GM19438 (cell line): ENCODE results near the gene TPGS1.

Source experiments
- ATAC-seq: cut with Tn5 transposase; IDR thresholded peaks from one replicate; pipeline ENCODE4 v1.9.1; 2021; ENCODE audit warnings: low read depth; ENCODE audit not compliant: unreplicated experiment

The TPGS1 gene

GRCh38 chr19:536881-537404, 29.6 kb downstream of the TPGS1 start:
- ATAC-seq, result no peak

GRCh38 chr19:538641-539428, 31.5 kb downstream of the TPGS1 start:
- no peak for ATAC-seq

GRCh38 chr19:539429-540030, 32.2 kb downstream of the TPGS1 start:
- ATAC-seq, result no peak

DNA sequence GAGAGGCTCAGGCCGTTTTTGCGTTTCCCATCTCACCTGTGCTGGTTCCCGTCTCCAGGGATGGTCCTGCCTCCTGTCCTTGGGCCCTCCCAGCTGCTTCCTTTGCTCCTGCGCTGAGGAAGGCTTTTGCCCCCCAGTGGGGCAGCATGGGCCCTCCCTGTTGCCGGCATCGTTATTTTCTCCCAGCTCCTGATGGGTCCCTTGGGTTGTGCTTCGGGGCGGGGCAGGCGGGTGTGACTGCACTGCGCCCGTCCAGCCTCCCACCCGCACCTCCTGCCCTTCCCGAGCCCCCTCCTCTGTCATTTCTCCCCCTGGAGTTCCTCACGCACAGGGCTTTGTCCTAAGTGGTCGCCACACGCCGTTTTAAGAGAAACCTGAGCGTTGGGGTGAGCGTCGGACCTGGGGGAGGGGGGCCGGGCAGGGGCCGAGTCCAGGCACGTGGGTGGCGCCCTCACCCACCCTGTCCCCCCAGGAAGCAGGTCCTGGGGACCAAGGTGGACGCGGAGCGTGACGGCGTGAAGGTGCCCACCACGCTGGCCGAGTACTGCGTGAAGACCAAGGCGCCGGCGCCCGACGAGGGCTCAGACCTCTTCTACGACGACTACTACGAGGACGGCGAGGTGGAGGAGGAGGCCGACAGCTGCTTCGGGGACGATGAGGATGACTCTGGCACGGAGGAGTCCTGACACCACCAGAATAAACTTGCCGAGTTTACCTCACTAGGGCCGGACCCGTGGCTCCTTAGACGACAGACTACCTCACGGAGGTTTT, 33.8 kb downstream of the TPGS1 start:
- ATAC-seq, result no peak

DNA sequence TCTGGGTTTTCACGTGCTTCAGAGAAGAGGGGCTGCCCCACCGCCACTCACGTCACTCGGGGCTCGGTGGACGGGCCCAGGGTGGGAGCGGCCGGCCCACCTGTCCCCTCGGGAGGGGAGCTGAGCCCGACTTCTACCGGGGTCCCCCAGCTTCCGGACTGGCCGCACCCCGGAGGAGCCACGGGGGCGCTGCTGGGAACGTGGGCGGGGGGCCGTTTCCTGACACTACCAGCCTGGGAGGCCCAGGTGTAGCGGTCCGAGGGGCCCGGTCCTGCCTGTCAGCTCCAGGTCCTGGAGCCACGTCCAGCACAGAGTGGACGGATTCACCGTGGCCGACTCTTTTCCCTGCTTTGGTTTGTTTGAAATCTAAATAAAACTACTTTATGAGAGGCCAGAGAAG, 34.4 kb downstream of the TPGS1 start:
- no peak for ATAC-seq

DNA sequence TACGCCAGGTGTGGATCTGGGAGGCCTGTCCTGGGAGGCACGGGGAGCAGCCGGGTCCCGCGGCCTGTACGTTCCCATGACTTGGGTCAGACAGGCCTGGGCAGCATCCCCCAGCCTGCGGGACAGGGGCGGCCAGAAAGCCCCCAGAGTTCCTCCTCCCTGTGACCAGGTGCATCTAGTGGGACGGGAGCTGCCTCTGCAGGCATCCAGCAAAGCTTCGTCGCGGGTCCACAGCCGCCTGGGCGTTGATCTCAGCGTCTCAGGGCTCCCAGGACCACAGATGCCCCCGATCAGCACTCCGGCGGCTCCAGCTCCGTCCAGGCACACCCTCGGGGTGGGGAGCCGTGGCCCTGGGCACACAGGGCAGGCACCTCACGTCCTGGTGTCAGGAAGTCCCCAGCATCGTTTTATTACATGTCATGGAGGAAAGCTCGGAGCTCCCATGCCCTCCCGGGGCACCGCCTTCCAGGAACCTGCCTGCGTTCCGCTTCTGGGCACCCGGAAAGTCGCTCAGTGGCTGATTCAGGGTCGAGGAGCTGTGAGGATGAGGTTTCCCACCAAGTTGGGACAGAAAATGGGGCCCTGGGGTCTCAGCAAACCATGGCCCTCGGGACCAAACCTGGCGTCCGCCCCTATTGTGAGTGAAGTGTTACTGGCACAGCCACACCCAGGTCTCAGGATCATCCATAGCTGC, 35.0 kb downstream of the TPGS1 start:
- ATAC-seq, result no peak

GRCh38 chr19:543910-544608, 36.8 kb downstream of the TPGS1 start, which contains the start of gene GZMM:
Gene GZMM (plus strand): TSS chr19:544053. CDS start chr19:544072, 19 bp downstream.
- no peak for ATAC-seq

GRCh38 chr19:547117-547516, 39.8 kb downstream of the TPGS1 start:
- ATAC-seq, result no peak

GRCh38 chr19:547836-548720, 40.8 kb downstream of the TPGS1 start:
- no peak for ATAC-seq

GRCh38 chr19:548886-549830, 41.9 kb downstream of the TPGS1 start:
- no peak for ATAC-seq

DNA sequence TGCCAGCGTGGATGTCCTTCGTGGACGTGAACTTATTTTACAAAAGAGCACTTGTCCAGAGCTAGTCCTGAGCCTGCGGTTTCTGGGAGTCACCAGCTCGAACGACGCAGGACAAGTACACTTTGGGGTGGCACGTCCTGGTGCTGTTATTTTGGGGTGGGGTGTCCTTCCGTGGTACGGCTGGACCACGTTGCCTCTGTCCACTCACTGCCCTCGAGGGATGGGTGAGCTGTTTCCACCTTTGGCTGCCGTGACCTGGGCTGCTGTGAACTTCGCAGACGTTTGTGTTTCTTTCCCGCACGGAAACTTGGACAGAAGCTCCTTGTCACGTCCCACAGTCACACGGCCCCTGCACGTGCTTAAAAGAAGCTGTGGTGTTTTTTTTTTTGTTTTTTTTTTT, 47.5 kb downstream of the TPGS1 start:
- ATAC-seq, result no peak

GRCh38 chr19:555474-555808, 48.1 kb downstream of the TPGS1 start:
- ATAC-seq, result no peak

- no peak for ATAC-seq
Observed at GRCh38 chr19:556611-557382, 49.5 kb downstream of the TPGS1 start.

DNA sequence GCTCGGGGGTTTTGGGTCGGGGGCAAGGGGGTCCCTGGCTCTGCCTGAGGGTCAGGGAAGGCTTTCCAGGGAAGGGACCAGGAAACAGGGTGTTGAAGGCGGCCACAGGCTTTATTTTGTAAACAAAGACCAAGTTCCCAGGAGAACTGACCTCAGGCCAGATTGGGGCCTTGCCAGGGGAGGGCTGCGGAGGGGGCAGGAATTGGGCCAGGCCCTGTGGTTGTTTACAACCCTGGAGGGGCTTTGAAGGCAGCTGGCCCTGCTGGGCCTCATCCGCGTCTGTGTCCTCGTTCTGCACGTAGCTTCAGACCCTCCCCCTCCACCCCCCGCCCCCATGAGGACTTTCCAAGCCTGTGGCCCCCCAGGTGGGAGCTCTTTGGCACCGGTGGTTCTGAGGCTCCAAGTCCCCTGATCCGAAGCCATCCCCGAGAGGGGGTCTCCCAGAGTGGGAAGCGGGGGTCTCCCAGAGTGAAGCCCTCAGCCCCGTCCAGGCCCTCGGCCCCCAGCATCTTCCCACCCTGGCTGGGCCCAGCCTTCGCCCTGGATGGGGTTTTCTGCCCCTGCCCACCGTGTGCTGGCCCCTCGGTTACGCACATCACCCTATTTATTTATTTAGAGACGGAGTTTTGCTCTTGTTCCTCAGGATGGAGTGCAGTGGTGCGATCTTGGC, 51.6 kb downstream of the TPGS1 start:
- ATAC-seq, result no peak

DNA sequence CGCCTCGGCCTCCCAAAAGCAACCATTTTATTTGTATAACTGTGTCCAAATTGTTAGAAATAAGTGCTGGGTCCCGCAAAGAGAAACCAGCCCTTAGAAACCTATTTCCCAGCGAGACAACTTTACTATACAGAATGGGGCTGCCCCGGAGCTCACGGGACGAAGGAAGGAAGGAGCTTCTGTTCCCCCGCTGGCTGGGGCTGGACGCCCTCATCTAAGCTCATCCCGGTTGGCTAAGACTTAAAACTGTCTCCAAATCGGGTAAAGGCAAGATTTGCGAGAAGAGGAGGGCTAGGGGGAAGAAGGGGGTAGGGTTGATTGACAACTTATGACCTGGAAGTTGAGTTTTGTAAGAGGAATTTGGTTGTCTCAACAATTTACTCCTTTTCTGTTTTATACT, 52.8 kb downstream of the TPGS1 start:
- ATAC-seq, result no peak

DNA sequence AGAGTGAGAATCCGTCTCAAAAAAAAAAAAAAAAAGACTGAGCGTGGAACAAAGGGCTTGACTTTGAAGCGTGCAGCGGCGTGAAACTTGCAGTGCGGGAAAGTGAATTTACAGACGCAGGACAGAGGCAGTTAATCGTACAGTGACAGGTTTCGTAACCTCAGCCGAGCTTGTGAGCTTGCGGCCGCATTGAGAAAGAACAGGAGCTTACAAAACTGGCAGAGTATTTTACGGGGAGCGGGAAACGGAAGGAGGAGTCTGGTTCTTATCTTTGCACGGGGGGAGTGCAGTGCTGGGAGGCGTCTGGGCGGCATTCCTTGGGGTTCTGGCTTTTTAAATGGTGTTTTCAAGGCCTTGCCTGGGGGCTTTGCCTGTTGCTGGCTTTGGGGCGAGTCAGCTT, 59.1 kb downstream of the TPGS1 start:
- ATAC-seq, result no peak

DNA sequence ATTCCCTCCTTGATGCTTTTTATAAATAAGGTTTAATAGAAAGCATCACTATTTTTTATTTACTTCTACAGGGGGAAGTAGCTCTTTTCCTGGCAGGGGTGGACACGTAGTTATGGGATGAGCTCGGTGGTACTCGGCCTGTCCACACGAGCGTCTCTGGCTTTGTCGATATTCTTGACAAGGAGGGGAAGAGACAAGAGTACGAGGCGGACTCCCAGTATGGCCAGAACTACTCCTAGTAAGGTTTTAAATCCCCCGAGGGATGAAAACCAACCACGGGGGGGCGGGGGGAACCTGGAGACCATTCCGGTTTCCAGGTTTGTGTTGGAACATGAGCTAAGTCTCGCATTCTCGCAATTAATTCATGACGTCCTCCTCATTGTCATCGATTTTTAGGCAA, 59.5 kb downstream of the TPGS1 start:
- ATAC-seq, result no peak
